MCF 10A (cell line): ENCODE measurements around the gene TRIM28. TPM values are rescaled to one million over a fixed set of nuclear protein-coding genes. Genes with fewer than 3 reads are reported as not detected.

Experiments
- BruUV-seq: library from RNA; stranded (reverse); fragments of 400-500 nt; replicated peaks from 2 replicates; lab custom pipeline; 2021; lab: Mats Ljungman, UMichigan
- CTCF ChIA-PET: fragments of 300-600 bp; sonication (Branson Sonifier 250); formaldehyde crosslinking; extraction: SDS; loops from one replicate; lab custom pipeline; 2021; ENCODE audit warnings: antibody characterized with exemption, inconsistent platforms; lab: Yijun Ruan, JAX
- POLR2A ChIA-PET: fragments of 300-600, 350-650 bp; sonication (Branson Sonifier 250); formaldehyde crosslinking; extraction: SDS; loops from one replicate; lab custom pipeline; 2020; ENCODE audit warnings: antibody characterized with exemption, inconsistent platforms; lab: Yijun Ruan, JAX
- DNase-seq: peaks from one replicate; pipeline ENCODE4 v3.0.0-alpha.2; 2018; ENCODE audit not compliant: unreplicated experiment
- H3K27ac Mint-ChIP-seq: one replicate; pipeline ENCODE4 v1.8.0; 2022; ENCODE audit warnings: mild to moderate bottlenecking, low read depth, mixed read lengths; ENCODE audit not compliant: unreplicated experiment
- H3K27me3 Mint-ChIP-seq: one replicate; pipeline ENCODE4 v1.8.0; 2022; ENCODE audit warnings: mixed read lengths; ENCODE audit not compliant: insufficient read depth, unreplicated experiment
- H3K36me3 Mint-ChIP-seq: one replicate; pipeline ENCODE4 v1.8.0; 2022; ENCODE audit warnings: mild to moderate bottlenecking, moderate library complexity, mixed read lengths; ENCODE audit not compliant: insufficient read depth, unreplicated experiment
- H3K4me1 Mint-ChIP-seq: one replicate; pipeline ENCODE4 v1.8.0; 2022; ENCODE audit warnings: mixed read lengths; ENCODE audit not compliant: insufficient read depth, unreplicated experiment
- H3K4me3 Mint-ChIP-seq: one replicate; pipeline ENCODE4 v1.8.0; 2022; ENCODE audit warnings: mild to moderate bottlenecking, moderate library complexity, mixed read lengths; ENCODE audit not compliant: unreplicated experiment
- H3K9me3 Mint-ChIP-seq: one replicate; pipeline ENCODE4 v1.8.0; 2022; ENCODE audit warnings: mixed read lengths; ENCODE audit not compliant: unreplicated experiment
- CTCF ChIP-seq: fragments of 200-600 bp; IDR thresholded peaks from one replicate; pipeline ENCODE4 v1.8.0; 2022; ENCODE audit warnings: antibody characterized with exemption, mild to moderate bottlenecking; ENCODE audit not compliant: unreplicated experiment
- intact Hi-C: fragments of 100-400 bp; cut with micrococcal nuclease; formaldehyde crosslinking; loops from 2 replicates; pipeline ENCODE4 v1.14.1; 2022
- total RNA-seq: library from RNA; stranded (reverse); gene quantifications from 2 replicates; pipeline ENCODE4 v1.2.3, GENCODE V29; 2022

Gene TRIM28
- total RNA-seq, 1 experiment from 2014 or later = 290 TPM

- peaks cover 57% of the 10 kb centered on the region for H3K36me3 Mint-ChIP-seq
- DNase-seq = no peak
- H3K4me3 Mint-ChIP-seq = no peak overlapping the region
- H3K4me1 Mint-ChIP-seq = peaks cover 20% of the 10 kb centered on the region
- BruUV-seq = no TSS peak
- H3K27ac Mint-ChIP-seq = peak overlapping the region; percentile 85
- ChIA-PET POLR2A (interaction anchor here (1.3 to 7.2 kb wide), 2 partner anchors 10 to 44 kb away, joined by 3 to 77 read pairs; partner anchors contain the start of gene ZBTB45), CTCF (no interaction called here)
- intact Hi-C loops = no loop called here
- no peaks in the 10 kb centered on the region for H3K9me3 Mint-ChIP-seq
- no peaks in the 10 kb centered on the region for H3K27me3 Mint-ChIP-seq
- TF ChIP-seq CTCF = no peak
These were observed 20.0 kb downstream of the TRIM28 start for GRCh38 chr19:58563823-58564222.

GRCh38 chr19:58566989-58567388 lies 23.1 kb downstream of the TRIM28 start:
- ChIA-PET CTCF (no interaction called here), POLR2A (interaction anchor here (0.6 to 3.5 kb wide), 4 partner anchors 8 to 1265 kb away, joined by 3 to 17 read pairs (median 4); partner anchors contain the start of genes TRIM28 and UBE2M)
- no peaks in the 10 kb centered on the region for H3K27me3 Mint-ChIP-seq
- no peaks in the 10 kb centered on the region for H3K9me3 Mint-ChIP-seq
- BruUV-seq = no TSS peak
- no peak for DNase-seq
- intact Hi-C loops = no loop called here
- H3K27ac Mint-ChIP-seq = no peak overlapping the region
- peaks cover 49% of the 10 kb centered on the region for H3K36me3 Mint-ChIP-seq
- peaks cover 19% of the 10 kb centered on the region for H3K4me1 Mint-ChIP-seq
- no peak overlapping the region for H3K4me3 Mint-ChIP-seq
- TF ChIP-seq CTCF = no peak

GRCh38 chr19:58568453-58569130 lies 24.7 kb downstream of the TRIM28 start:
- H3K27ac Mint-ChIP-seq = peak overlapping the region; percentile 2
- POLR2A ChIA-PET = interaction anchor here (0.7 to 3.5 kb wide), 2 partner anchors 7 to 10 kb away, joined by 3 to 17 read pairs; partner anchors contain the start of gene UBE2M
- intact Hi-C loops = no loop called here
- H3K9me3 Mint-ChIP-seq = no peaks in the 10 kb centered on the region
- DNase-seq = no peak
- H3K4me1 Mint-ChIP-seq = peaks cover 23% of the 10 kb centered on the region
- no TSS peak for BruUV-seq
- no peak overlapping the region for H3K4me3 Mint-ChIP-seq
- no peaks in the 10 kb centered on the region for H3K27me3 Mint-ChIP-seq
- H3K36me3 Mint-ChIP-seq = peaks cover 45% of the 10 kb centered on the region
- CTCF ChIA-PET = no interaction called here
- TF ChIP-seq CTCF = no peak

- ChIA-PET POLR2A (interaction anchor here (3.5 kb wide), 1 partner anchor 10 kb away, joined by 17 read pairs; the partner anchor contains the start of gene UBE2M), CTCF (interaction anchor here (0.8 to 1.3 kb wide), 2 partner anchors 10 to 50 kb away, joined by 3 to 4 read pairs; partner anchors contain the start of gene ZBTB45)
- H3K4me1 Mint-ChIP-seq = peaks cover 23% of the 10 kb centered on the region
- DNase-seq = no peak
- no peak overlapping the region for H3K4me3 Mint-ChIP-seq
- intact Hi-C loops = no loop called here
- no peaks in the 10 kb centered on the region for H3K27me3 Mint-ChIP-seq
- BruUV-seq = no TSS peak
- no peak overlapping the region for H3K27ac Mint-ChIP-seq
- no peak for TF ChIP-seq CTCF
- no peaks in the 10 kb centered on the region for H3K9me3 Mint-ChIP-seq
- peaks cover 48% of the 10 kb centered on the region for H3K36me3 Mint-ChIP-seq
These were observed 25.5 kb downstream of the TRIM28 start for GRCh38 chr19:58569191-58569942.
